GM06990 (cell line): ENCODE results near the gene KBTBD12.

ENCODE experiments used
- DNase-seq: peaks from one replicate; pipeline ENCODE4 v3.0.0-alpha.2; 2011; ENCODE audit not compliant: insufficient read length; ENCODE audit errors: extremely low read depth
- H3K27me3 ChIP-seq: replicated peaks from 2 replicates; pipeline ENCODE4 v1.6.0; 2011; ENCODE audit warnings: low read length; ENCODE audit not compliant: control insufficient read depth, insufficient read depth
- H3K36me3 ChIP-seq: 2 replicates; pipeline ENCODE4 v1.5.1; 2011; ENCODE audit warnings: low read length; ENCODE audit not compliant: control insufficient read depth, insufficient read depth
- H3K4me3 ChIP-seq: replicated peaks from 2 replicates; pipeline ENCODE4 v1.5.1; 2011; ENCODE audit warnings: low read depth, mild to moderate bottlenecking, control low read depth, low read length
- TF ChIP-seq, protein P1 (sequence below): IDR thresholded peaks from 2 replicates; pipeline ENCODE4 v1.5.1; 2011; ENCODE audit warnings: low read length, control low read depth, mild to moderate bottlenecking, inconsistent platforms; ENCODE audit not compliant: insufficient read depth, poor library complexity, severe bottlenecking

KBTBD12 gene

DNA sequence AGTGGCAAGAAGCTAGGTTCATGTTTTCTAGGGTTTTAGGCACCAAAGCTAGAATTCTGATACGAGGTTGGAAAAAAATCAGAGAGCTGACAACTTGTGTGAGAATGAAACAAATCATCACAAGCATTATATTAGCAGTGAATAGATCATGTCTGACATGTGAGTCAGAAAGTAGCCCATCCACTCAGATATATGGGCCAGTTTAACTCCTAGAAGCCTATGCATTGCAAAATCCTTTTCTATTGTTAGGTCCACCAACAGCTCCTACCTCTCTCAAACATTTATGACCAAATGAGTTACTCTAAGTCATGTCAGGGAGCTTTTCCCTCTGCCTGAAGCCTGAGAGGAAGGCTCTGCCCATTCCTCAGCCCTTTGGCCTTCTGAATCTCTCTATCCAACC, 44.0 kb downstream of the KBTBD12 start:
- H3K4me3 ChIP-seq, result no peak overlapping the region
- H3K36me3 ChIP-seq, result no peaks in the 10 kb centered on the region
- no peak for DNase-seq
- no peaks in the 10 kb centered on the region for H3K27me3 ChIP-seq
- TF ChIP-seq, protein P1, sequence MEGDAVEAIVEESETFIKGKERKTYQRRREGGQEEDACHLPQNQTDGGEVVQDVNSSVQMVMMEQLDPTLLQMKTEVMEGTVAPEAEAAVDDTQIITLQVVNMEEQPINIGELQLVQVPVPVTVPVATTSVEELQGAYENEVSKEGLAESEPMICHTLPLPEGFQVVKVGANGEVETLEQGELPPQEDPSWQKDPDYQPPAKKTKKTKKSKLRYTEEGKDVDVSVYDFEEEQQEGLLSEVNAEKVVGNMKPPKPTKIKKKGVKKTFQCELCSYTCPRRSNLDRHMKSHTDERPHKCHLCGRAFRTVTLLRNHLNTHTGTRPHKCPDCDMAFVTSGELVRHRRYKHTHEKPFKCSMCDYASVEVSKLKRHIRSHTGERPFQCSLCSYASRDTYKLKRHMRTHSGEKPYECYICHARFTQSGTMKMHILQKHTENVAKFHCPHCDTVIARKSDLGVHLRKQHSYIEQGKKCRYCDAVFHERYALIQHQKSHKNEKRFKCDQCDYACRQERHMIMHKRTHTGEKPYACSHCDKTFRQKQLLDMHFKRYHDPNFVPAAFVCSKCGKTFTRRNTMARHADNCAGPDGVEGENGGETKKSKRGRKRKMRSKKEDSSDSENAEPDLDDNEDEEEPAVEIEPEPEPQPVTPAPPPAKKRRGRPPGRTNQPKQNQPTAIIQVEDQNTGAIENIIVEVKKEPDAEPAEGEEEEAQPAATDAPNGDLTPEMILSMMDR, result no peak

DNA sequence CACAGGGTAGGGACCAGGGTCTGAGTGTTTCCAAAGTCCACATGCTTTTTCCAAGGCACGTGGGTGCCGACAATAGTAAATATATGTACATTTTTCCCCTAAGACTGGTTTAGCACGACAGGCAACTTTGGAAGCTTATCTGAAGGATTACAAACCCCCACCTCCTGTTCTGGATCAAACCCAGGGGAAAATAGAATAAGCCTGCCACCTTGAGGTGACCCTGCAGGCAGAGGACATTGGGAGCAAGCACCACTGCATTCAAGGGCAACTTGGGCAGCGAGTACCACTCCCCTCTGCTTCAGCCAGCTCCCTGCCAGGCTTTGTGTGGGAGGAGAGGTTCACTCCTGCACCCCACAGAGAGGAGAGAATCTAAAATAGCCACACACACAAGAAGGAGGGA, 44.8 kb downstream of the KBTBD12 start:
- Histone ChIP-seq H3K4me3 (no peak overlapping the region), H3K27me3 (no peaks in the 10 kb centered on the region), H3K36me3 (no peaks in the 10 kb centered on the region)
- DNase-seq, result no peak
- TF ChIP-seq, protein P1, result peak; percentile 53

DNA sequence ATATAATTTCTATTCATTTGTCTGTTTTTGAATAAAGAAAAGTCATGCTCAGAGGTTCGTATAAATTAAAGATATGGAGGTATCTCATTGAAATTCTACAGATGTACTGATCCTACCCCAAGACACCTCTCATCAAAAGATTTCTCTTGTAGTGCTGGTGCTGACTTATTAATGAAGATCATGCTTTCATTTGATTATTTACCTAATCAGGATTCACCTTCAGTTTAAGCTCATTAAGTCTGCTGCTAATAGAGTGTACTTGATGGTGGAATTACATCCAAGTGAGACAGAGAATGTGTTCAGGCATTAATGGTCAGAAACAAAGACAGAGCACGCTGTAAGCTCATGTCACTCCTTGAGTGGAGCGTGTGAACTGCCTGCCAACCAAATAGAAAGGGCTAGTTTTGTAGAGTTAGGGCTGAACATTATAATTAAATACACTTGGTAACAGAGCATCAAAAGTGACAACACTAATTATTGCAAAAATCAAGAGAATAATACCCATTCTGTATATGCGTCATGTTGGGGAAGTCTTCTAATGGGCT, 45.5 kb downstream of the KBTBD12 start:
- no peaks in the 10 kb centered on the region for H3K27me3 ChIP-seq
- TF ChIP-seq, protein P1, result no peak
- H3K36me3 ChIP-seq, result no peaks in the 10 kb centered on the region
- H3K4me3 ChIP-seq, result no peak overlapping the region
- DNase-seq, result no peak

- H3K36me3 ChIP-seq, result no peaks in the 10 kb centered on the region
- no peak overlapping the region for H3K4me3 ChIP-seq
- TF ChIP-seq, protein P1, result no peak
- DNase-seq, result no peak
- no peaks in the 10 kb centered on the region for H3K27me3 ChIP-seq
Observed at GRCh38 chr3:127961124-127961523, 46.1 kb downstream of the KBTBD12 start.

- Histone ChIP-seq H3K36me3 (no peaks in the 10 kb centered on the region), H3K27me3 (no peaks in the 10 kb centered on the region), H3K4me3 (no peak overlapping the region)
- TF ChIP-seq, protein P1, result no peak
- DNase-seq, result no peak
Observed at GRCh38 chr3:127961963-127962362, 46.9 kb downstream of the KBTBD12 start.

GRCh38 chr3:127962937-127963336, 47.9 kb downstream of the KBTBD12 start:
- DNase-seq, result no peak
- Histone ChIP-seq H3K27me3 (no peaks in the 10 kb centered on the region), H3K36me3 (no peaks in the 10 kb centered on the region), H3K4me3 (no peak overlapping the region)
- TF ChIP-seq, protein P1, result no peak
